Suprapubic skin (tissue), 4 donors: Measurements from ENCODE around the gene TNXB. TPM values are rescaled to one million over a fixed set of nuclear protein-coding genes. Genes with fewer than 3 reads are reported as not detected.
A peak's percentile ranks its signal among the peaks of the same experiment; 100 is the strongest.
"Not testable (repeated sequence)": the region's sequence is repeated elsewhere in the genome, so short reads cannot be mapped to it uniquely, and the experiment has no call there.

ENCODE experiments used
- DNase-seq, 2 donors: peaks; one replicate each; pipeline ENCODE4 v3.0.0-alpha.2; 2019; ENCODE audit warnings: low spot score in 2 of 2
- H3K27ac ChIP-seq: fragments of 200-600 bp; sonication (generic); one replicate; pipeline ENCODE4 v1.5.1; 2019
- H3K27me3 ChIP-seq: fragments of 200-600 bp; sonication (generic); one replicate; pipeline ENCODE4 v1.5.1; 2019
- H3K36me3 ChIP-seq: fragments of 200-600 bp; sonication (generic); one replicate; pipeline ENCODE4 v1.5.1; 2019
- H3K4me1 ChIP-seq: fragments of 200-600 bp; sonication (generic); one replicate; pipeline ENCODE4 v1.5.1; 2019
- H3K4me3 ChIP-seq: fragments of 200-600 bp; sonication (generic); one replicate; pipeline ENCODE4 v1.5.1; 2019; ENCODE audit warnings: mild to moderate bottlenecking
- H3K9me3 ChIP-seq: fragments of 200-600 bp; sonication (generic); one replicate; pipeline ENCODE4 v1.5.1; 2019
- EP300 ChIP-seq: sonication (generic); formaldehyde crosslinking; IDR thresholded peaks from one replicate; pipeline ENCODE4 v1.6.1; 2017; ENCODE audit warnings: antibody characterized with exemption
- POLR2A ChIP-seq, 2 donors: fragments of 450-650 bp; IDR thresholded peaks; one replicate each; pipeline ENCODE4 v1.6.1; 2017; ENCODE audit warnings: antibody characterized with exemption in 2 of 2, mild to moderate bottlenecking in 2 of 2, moderate library complexity in 2 of 2
- POLR2AphosphoS5 ChIP-seq, 3 donors: sonication (generic); formaldehyde crosslinking; IDR thresholded peaks; one replicate each; pipeline ENCODE4 v1.6.1; 2017; ENCODE audit warnings: antibody characterized with exemption in 3 of 3
- WGBS: methylation state at CpG from one replicate; pipeline ENCODE4 v1.1.5; 2018; 5-methylcytosine and 5-hydroxymethylcytosine counted together
- total RNA-seq, 4 donors: library from RNA; depleted of rRNA; stranded (reverse); fragments of >200 nt; gene quantifications; one replicate each; pipeline ENCODE4 v1.1.0, GENCODE V29; 2016
- TF ChIP-seq, protein P1 (sequence below), 2 donors: fragments of 200-600 bp in 1 of 2; fragments of 450-650 bp in 1 of 2; sonication (generic) in 1 of 2; IDR thresholded peaks; one replicate each; pipeline ENCODE4 v1.5.1; 2016 to 2019; ENCODE audit warnings: antibody characterized with exemption in 2 of 2, mild to moderate bottlenecking in 1 of 2, moderate library complexity in 1 of 2

Gene TNXB
- total RNA-seq, 4 donors from 2014 or later: 25.7 to 52.5 (median 40.2) TPM

DNA sequence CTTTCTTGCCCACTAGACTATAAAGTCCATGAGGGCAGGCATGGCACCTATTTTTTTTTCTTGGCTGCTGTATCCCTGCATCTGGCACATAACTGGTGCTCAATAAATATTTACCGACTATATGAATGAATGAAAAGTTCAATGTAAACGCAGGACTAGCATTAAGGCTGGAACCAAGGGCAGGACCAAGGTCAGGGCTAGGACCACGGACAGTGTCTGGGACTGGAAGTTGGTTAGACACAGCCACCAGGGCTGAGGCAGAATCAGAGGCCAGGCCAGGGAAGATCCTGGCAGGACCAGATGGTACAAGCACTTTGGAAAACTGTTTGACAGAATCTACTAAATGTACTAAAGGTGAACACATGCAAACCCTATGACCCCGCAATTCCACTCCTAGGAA lies 3.7 kb downstream of the TNXB start:
- H3K27me3 ChIP-seq: no peaks in the 10 kb centered on the region
- H3K27ac ChIP-seq: no peak overlapping the region
- no peak for TF ChIP-seq POLR2A (IDR thresholded peaks at IDR 0.05)
- TF ChIP-seq EP300: no peak
- TF ChIP-seq, protein P1, sequence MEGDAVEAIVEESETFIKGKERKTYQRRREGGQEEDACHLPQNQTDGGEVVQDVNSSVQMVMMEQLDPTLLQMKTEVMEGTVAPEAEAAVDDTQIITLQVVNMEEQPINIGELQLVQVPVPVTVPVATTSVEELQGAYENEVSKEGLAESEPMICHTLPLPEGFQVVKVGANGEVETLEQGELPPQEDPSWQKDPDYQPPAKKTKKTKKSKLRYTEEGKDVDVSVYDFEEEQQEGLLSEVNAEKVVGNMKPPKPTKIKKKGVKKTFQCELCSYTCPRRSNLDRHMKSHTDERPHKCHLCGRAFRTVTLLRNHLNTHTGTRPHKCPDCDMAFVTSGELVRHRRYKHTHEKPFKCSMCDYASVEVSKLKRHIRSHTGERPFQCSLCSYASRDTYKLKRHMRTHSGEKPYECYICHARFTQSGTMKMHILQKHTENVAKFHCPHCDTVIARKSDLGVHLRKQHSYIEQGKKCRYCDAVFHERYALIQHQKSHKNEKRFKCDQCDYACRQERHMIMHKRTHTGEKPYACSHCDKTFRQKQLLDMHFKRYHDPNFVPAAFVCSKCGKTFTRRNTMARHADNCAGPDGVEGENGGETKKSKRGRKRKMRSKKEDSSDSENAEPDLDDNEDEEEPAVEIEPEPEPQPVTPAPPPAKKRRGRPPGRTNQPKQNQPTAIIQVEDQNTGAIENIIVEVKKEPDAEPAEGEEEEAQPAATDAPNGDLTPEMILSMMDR (IDR thresholded peaks at IDR 0.05): no peak
- no peak for TF ChIP-seq POLR2AphosphoS5 (IDR thresholded peaks at IDR 0.05)
- no peaks in the 10 kb centered on the region for H3K9me3 ChIP-seq
- no peak for DNase-seq
- H3K36me3 ChIP-seq: no peaks in the 10 kb centered on the region
- peaks cover 46% of the 10 kb centered on the region for H3K4me1 ChIP-seq
- no peak overlapping the region for H3K4me3 ChIP-seq
- WGBS: 88% methylated on average over 4 of the region's 4 CpGs

DNA sequence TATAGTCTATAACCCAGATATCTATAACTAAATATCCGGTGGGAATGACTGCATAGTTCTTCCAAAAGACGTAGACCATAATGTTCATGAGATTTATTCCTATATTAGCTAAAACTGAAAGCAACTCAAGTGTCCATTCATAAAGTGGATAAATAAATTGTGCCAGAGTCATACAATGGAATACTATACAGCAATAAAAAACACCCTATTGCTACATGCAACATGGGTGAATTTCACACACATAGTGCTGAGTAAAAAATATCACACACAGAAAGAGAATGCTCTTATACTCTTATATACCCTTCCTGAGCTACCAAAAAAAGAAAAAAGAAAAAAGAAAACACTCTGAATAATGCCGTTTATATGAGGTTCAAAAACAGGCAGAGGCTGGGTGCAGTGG lies 6.9 kb downstream of the TNXB start:
- Histone ChIP-seq H3K27me3 (peaks cover 5% of the 10 kb centered on the region), H3K4me1 (peaks cover 14% of the 10 kb centered on the region), H3K36me3 (peaks cover 3% of the 10 kb centered on the region), H3K27ac (no peak overlapping the region), H3K9me3 (no peaks in the 10 kb centered on the region), H3K4me3 (no peak overlapping the region)
- DNase-seq: no peak
- WGBS: 94% methylated on average over 3 of the region's 3 CpGs
- TF ChIP-seq POLR2AphosphoS5 (IDR thresholded peaks at IDR 0.05) (no peak), EP300 (no peak), POLR2A (IDR thresholded peaks at IDR 0.05) (no peak)
- TF ChIP-seq, protein P1 (IDR thresholded peaks at IDR 0.05): no peak

DNA sequence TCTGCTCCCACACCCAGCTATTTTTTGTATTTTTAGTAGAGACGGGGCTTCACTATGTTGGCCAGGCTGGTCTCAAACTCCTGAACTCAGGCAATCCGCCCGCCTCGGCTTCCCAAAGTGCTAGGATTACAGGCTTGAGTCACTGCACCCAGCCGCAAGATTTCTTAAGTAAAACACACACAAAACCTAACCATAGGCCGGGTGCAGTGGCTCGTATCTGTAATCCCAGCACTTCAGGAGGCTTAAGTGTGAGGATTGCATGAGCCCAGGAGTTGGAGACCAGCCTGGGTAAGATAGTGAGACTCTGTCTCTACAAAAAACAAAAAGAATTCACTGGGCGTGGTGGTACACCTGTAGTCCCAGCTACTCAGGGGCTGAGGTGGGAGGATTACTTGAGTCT lies 8.9 kb downstream of the TNXB start:
- H3K9me3 ChIP-seq, H3K27ac ChIP-seq, DNase-seq, H3K4me3 ChIP-seq: not testable (repeated sequence)
- H3K4me1 ChIP-seq: peaks cover 15% of the 10 kb centered on the region
- H3K36me3 ChIP-seq: peaks cover 14% of the 10 kb centered on the region
- 92% methylated on average over 8 of the region's 8 CpGs for WGBS
- H3K27me3 ChIP-seq: peaks cover 24% of the 10 kb centered on the region

DNA sequence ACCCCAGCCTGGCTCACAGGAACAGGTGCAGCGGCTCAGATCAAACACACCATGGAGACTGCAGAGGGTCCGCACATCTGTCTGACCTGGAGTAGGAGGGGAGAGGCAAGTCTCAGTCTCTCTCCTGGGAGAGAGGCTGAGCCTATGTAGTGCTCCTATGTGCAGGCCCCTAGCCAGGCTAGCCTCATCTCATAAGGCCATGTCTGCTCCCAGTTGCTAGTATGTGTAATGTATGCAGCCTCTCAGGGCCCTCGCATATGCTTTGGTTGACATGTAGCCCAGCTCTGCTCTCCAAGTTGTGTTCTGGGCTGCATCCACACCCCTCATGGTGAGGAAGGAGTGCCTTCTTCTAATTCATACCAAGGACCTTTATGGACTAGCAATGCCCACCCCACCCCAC lies 11.8 kb downstream of the TNXB start:
- H3K4me1 ChIP-seq: peaks cover 28% of the 10 kb centered on the region
- no peak for TF ChIP-seq POLR2AphosphoS5 (IDR thresholded peaks at IDR 0.05)
- TF ChIP-seq POLR2A (IDR thresholded peaks at IDR 0.05): no peak
- TF ChIP-seq, protein P1 (IDR thresholded peaks at IDR 0.05): no peak
- no peak for TF ChIP-seq EP300
- H3K27me3 ChIP-seq: peaks cover 24% of the 10 kb centered on the region
- no peak overlapping the region for H3K27ac ChIP-seq
- H3K4me3 ChIP-seq: no peak overlapping the region
- no peaks in the 10 kb centered on the region for H3K9me3 ChIP-seq
- WGBS: 100% methylated on average over 2 of the region's 3 CpGs
- peaks cover 14% of the 10 kb centered on the region for H3K36me3 ChIP-seq
- DNase-seq: no peak

DNA sequence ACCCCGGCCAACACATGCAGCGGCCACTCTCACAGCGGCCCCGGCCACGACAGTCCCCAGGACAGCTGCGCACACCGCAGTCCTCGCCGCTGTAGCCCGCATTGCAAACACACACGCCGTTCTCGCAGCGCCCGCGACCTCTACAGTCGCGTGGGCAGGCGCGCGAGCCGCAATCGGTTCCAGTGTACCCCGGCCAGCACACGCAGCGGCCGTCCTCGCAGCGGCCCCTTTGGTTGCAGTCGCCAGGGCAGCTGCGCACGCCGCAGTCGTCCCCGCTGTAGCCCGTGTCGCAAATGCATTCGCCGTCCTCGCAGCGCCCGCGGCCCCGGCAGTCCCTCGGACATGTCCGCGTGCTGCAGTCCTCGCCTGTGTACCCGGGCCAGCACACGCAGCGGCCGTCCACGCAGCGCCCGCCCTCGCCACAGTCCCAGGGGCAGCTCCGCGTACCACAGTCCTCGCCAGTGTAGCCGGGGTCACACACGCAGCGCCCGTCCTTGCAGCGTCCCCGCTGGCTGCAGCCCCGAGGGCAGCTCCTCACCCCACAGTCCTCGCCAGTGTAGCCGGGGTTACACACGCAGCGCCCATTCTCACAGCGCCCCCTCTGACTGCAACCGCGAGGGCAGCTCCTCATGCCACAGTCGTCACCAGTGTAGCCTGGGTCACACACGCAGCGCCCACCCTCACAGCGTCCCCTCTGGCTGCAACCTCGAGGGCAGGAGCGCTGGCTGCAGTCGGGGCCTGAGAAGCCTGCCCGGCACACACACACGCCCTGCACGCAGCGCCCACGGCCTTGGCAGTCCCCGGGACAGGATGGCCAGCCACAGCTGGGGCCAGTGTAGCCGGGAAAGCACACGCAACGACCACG lies 12.5 kb downstream of the TNXB start:
- WGBS: 55% methylated on average over 53 of the region's 90 CpGs
- H3K36me3 ChIP-seq: peaks cover 14% of the 10 kb centered on the region
- H3K4me1 ChIP-seq: peaks cover 34% of the 10 kb centered on the region
- H3K27me3 ChIP-seq: peaks cover 24% of the 10 kb centered on the region
- no peak overlapping the region for H3K27ac ChIP-seq
- peak in 1 of 2 donors; percentile 61 for DNase-seq
- TF ChIP-seq, protein P1 (IDR thresholded peaks at IDR 0.05): no peak
- no peak for TF ChIP-seq POLR2AphosphoS5 (IDR thresholded peaks at IDR 0.05)
- TF ChIP-seq POLR2A (IDR thresholded peaks at IDR 0.05): no peak
- no peaks in the 10 kb centered on the region for H3K9me3 ChIP-seq
- peak overlapping the region; percentile 27 for H3K4me3 ChIP-seq
